ENCODE data around the gene HTN3. TPM values are rescaled to one million over a fixed set of nuclear protein-coding genes. Genes with fewer than 3 reads are reported as not detected.

The HTN3 gene
- total RNA-seq = not detected in 2 replicates

GRCh38 chr4:70028159-70028558, at the start of gene HTN3:
TSS of gene HTN3 (plus strand) at chr4:70028459. CDS start at chr4:70030741, 2,282 bp downstream.

GRCh38 chr4:69995526-69996016, 32.7 kb upstream of the HTN3 start, which contains the start of gene STATH:
TSS of gene STATH (plus strand) at chr4:69995966. CDS start at chr4:69998438, 2,472 bp downstream.

GRCh38 chr4:70050138-70050537, 21.9 kb downstream of the HTN3 start, which contains the start of gene HTN1:
TSS of gene HTN1 (plus strand) at chr4:70050438. CDS start at chr4:70053077, 2,639 bp downstream.

Other genes starting within 250 kb of the HTN3 start
- 9.6 and 10.2 TPM in 2 replicates for gene SULT1E1, start 168.3 kb upstream of the HTN3 start, total RNA-seq
- gene CSN1S1, start 97.4 kb upstream of the HTN3 start, total RNA-seq = not detected in 2 replicates
- not detected in 2 replicates for gene CSN2, start 62.7 kb upstream of the HTN3 start, total RNA-seq
- not detected in 2 replicates for gene STATH, start 32.5 kb upstream of the HTN3 start, total RNA-seq
- gene HTN1, start 22.0 kb downstream of the HTN3 start, total RNA-seq = not detected in 2 replicates
- not detected in 2 replicates for gene PRR27, start 125.8 kb downstream of the HTN3 start, total RNA-seq
- gene ODAM, start 167.3 kb downstream of the HTN3 start, total RNA-seq = not detected in 2 replicates
- gene FDCSP, start 197.7 kb downstream of the HTN3 start, total RNA-seq = not detected in 2 replicates
- gene CSN3, start 214.1 kb downstream of the HTN3 start, total RNA-seq = not detected in 2 replicates

Measured in cardiac atrium fibroblast (primary cell).